HepG2 (cell line): ENCODE measurements around the gene UNC13D. TPM values are rescaled to one million over a fixed set of nuclear protein-coding genes. Genes with fewer than 3 reads are reported as not detected.

Source experiments
- CREM ChIP-seq, 2 experiments: sonication (generic) in 1 of 2; formaldehyde crosslinking in 1 of 2; IDR thresholded peaks; 2 replicates each; pipeline versions ENCODE4 v1.4.0 to v1.6.1; 2016 to 2020; ENCODE audit warnings: antibody characterized with exemption in 1 of 2, mild to moderate bottlenecking in 1 of 2, missing genetic modification reagents in 1 of 2
- FUBP1 ChIP-seq: sonication (generic); formaldehyde crosslinking; IDR thresholded peaks from 2 replicates; pipeline ENCODE4 v1.5.1; 2020; ENCODE audit warnings: missing genetic modification reagents, mild to moderate bottlenecking, borderline replicate concordance
- GATAD2A ChIP-seq: IDR thresholded peaks from 2 replicates; pipeline ENCODE4 v1.6.1; 2016
- IRF2 ChIP-seq: IDR thresholded peaks from 2 replicates; pipeline ENCODE4 v1.6.1; 2018; ENCODE audit warnings: missing genetic modification reagents, missing compliant biosample characterization
- MXD1 ChIP-seq: sonication (generic); formaldehyde crosslinking; IDR thresholded peaks from 2 replicates; pipeline ENCODE4 v1.4.0; 2020; ENCODE audit warnings: mild to moderate bottlenecking, missing genetic modification reagents
- NRL ChIP-seq: sonication (generic); formaldehyde crosslinking; IDR thresholded peaks from 2 replicates; pipeline ENCODE4 v1.5.0; 2020; ENCODE audit warnings: missing genetic modification reagents, mild to moderate bottlenecking, moderate library complexity, borderline replicate concordance
- PBX2 ChIP-seq: IDR thresholded peaks from 2 replicates; pipeline ENCODE4 v1.6.1; 2016; ENCODE audit warnings: control low read depth
- SPEN ChIP-seq: sonication (generic); formaldehyde crosslinking; IDR thresholded peaks from 2 replicates; pipeline ENCODE4 v1.5.1; 2020; ENCODE audit warnings: low read depth, mild to moderate bottlenecking, missing genetic modification reagents
- STAG1 ChIP-seq: sonication (generic); formaldehyde crosslinking; IDR thresholded peaks from 2 replicates; pipeline ENCODE4 v1.4.0; 2020; ENCODE audit warnings: missing genetic modification reagents
- TFDP1 ChIP-seq: IDR thresholded peaks from 2 replicates; pipeline ENCODE4 v1.6.1; 2016; ENCODE audit warnings: missing compliant biosample characterization, missing genetic modification reagents, borderline replicate concordance
- ZHX2 ChIP-seq, 2 experiments: sonication (generic) in 1 of 2; formaldehyde crosslinking in 1 of 2; IDR thresholded peaks; 2 replicates each; pipeline versions ENCODE4 v1.6.1 to v1.9.0; 2014 to 2022; ENCODE audit warnings: antibody characterized with exemption in 1 of 2, borderline replicate concordance in 1 of 2, inconsistent platforms in 1 of 2, low read depth in 1 of 2, missing genetic modification reagents in 1 of 2
- ZNF30 ChIP-seq: sonication (generic); formaldehyde crosslinking; IDR thresholded peaks from 2 replicates; pipeline ENCODE4 v1.5.0; 2020; ENCODE audit warnings: mild to moderate bottlenecking, missing genetic modification reagents
- ZNF589 ChIP-seq: sonication (generic); formaldehyde crosslinking; conservative IDR thresholded peaks from 2 replicates; pipeline ENCODE4 v1.8.0; 2022; ENCODE audit warnings: mild to moderate bottlenecking, moderate library complexity, missing genetic modification reagents
- ZNF597 ChIP-seq: sonication (generic); formaldehyde crosslinking; IDR thresholded peaks from 2 replicates; pipeline ENCODE4 v1.5.0; 2020; ENCODE audit warnings: missing genetic modification reagents
- ZNF616 ChIP-seq: sonication (generic); formaldehyde crosslinking; IDR thresholded peaks from 2 replicates; pipeline ENCODE4 v1.5.0; 2020; ENCODE audit warnings: low read depth, mild to moderate bottlenecking, missing genetic modification reagents
- ZNF772 ChIP-seq: sonication (generic); formaldehyde crosslinking; IDR thresholded peaks from 2 replicates; pipeline ENCODE4 v1.5.0; 2020; ENCODE audit warnings: mild to moderate bottlenecking, missing genetic modification reagents
- polyA plus RNA-seq, 8 experiments: library from polyadenylated mRNA; depleted of rRNA in 3 of 8; stranded (reverse) in 7 of 8; unstranded in 1 of 8; fragments of >200 nt; fragmentation: Illumina TruSeq in 4 of 8; extraction: Trizol in 4 of 8; gene quantifications; 2 replicates each; pipeline versions ENCODE4 v1.2.1 to v1.2.3, GENCODE V29; 2011 to 2016; ENCODE audit warnings: low read depth in 4 of 8, missing spikeins in 1 of 8, mixed read lengths in 1 of 8; ENCODE audit not compliant: insufficient read depth in 1 of 8
- total RNA-seq, 5 experiments: library from RNA; depleted of rRNA; stranded (reverse); fragments of >200 nt; fragmentation: Illumina TruSeq; extraction: Trizol; gene quantifications; 2 replicates each; pipeline ENCODE4 v1.2.3, GENCODE V29; 2016; ENCODE audit warnings: low read depth in 1 of 5

The UNC13D gene
- total and polyA plus RNA-seq, 2 of the 13 experiments (the other 11 are each of a cell fraction or from before 2014, with no cell fraction given) = 29.7 to 42.7 TPM

- TF ChIP-seq STAG1 (CRISPR knock-in tag) (no peak), SPEN (CRISPR knock-in tag) (no peak), CREM (IDR thresholded peaks at IDR 0.05) (no peak), CREM (CRISPR knock-in tag; IDR thresholded peaks at IDR 0.05) (no peak), ZNF772 (CRISPR knock-in tag) (0 out of 2 replicates have a peak, but pooled peaks have one; percentile 77), GATAD2A (CRISPR knock-in tag) (no peak; the same call in 1 of the 2 replicates), NRL (peak; percentile 7; the same call in 1 of the 2 replicates), ZNF589 (CRISPR knock-in tag) (peak; percentile 21; the same call in 1 of the 2 replicates), ZNF616 (no peak), MXD1 (CRISPR knock-in tag) (peak; percentile 49; the same call in 1 of the 2 replicates), ZNF30 (CRISPR knock-in tag) (no peak), PBX2 (CRISPR knock-in tag) (no peak), ZHX2 (IDR thresholded peaks at IDR 0.05; ENCODE audit: low read depth) (peak; percentile 39; the same call in 1 of the 2 replicates), ZHX2 (CRISPR knock-in tag; IDR thresholded peaks at IDR 0.05; ENCODE audit: borderline replicate concordance) (no peak), FUBP1 (CRISPR knock-in tag) (no peak; the same call in 1 of the 2 replicates), IRF2 (CRISPR knock-in tag) (no peak), ZNF597 (CRISPR knock-in tag) (no peak), TFDP1 (no peak)
These were observed 46.9 kb upstream of the UNC13D start (continued) for GRCh38 chr17:75891022-75891604.
